Head of caudate nucleus (tissue), 42 donors: ENCODE measurements around the gene NTMT1.
A peak's percentile ranks its signal among the peaks of the same experiment; 100 is the strongest.
"Not testable (repeated sequence)": the region's sequence is repeated elsewhere in the genome, so short reads cannot be mapped to it uniquely, and the experiment has no call there.

ENCODE experiments used
- DNase-seq, 42 donors: peaks; one replicate each; pipeline versions ENCODE4 v3.0.0 to v3.0.0-alpha.2; 2020 to 2021; ENCODE audit warnings: mixed read lengths in 7 of 42
- intact Hi-C: fragments of 100-400 bp; cut with DNase I; formaldehyde crosslinking; loops from one replicate; pipeline ENCODE4 v1.15.0; 2022

The NTMT1 gene

GRCh38 chr9:129629251-129629820, 3.4 kb downstream of the NTMT1 start:
- intact Hi-C loops = no loop called here
- no peak for DNase-seq

GRCh38 chr9:129630967-129631673, 5.2 kb downstream of the NTMT1 start:
- intact Hi-C loops = no loop called here
- peak in 14 of 42 donors; percentile 18 to 74 (median 58) for DNase-seq

- no peak for DNase-seq
- intact Hi-C loops = no loop called here
Observed at GRCh38 chr9:129631674-129632129, 5.7 kb downstream of the NTMT1 start.

GRCh38 chr9:129632460-129632859, 6.5 kb downstream of the NTMT1 start:
- no peak for DNase-seq
- intact Hi-C loops = no loop called here

- DNase-seq = no peak
- intact Hi-C loops = no loop called here
Observed at GRCh38 chr9:129633207-129633606, 7.2 kb downstream of the NTMT1 start.

GRCh38 chr9:129633848-129634247, 7.9 kb downstream of the NTMT1 start:
- DNase-seq = peak in 1 of 42 donors; percentile 4
- intact Hi-C loops = no loop called here

GRCh38 chr9:129635099-129636065, 9.4 kb downstream of the NTMT1 start:
- intact Hi-C loops = no loop called here

GRCh38 chr9:129636343-129636742, 10.4 kb downstream of the NTMT1 start:
- intact Hi-C loops, DNase-seq: not testable (repeated sequence)

More at GRCh38 chr9:129635099-129636065, 9.4 kb downstream of the NTMT1 start:
- DNase-seq = no peak

DNA sequence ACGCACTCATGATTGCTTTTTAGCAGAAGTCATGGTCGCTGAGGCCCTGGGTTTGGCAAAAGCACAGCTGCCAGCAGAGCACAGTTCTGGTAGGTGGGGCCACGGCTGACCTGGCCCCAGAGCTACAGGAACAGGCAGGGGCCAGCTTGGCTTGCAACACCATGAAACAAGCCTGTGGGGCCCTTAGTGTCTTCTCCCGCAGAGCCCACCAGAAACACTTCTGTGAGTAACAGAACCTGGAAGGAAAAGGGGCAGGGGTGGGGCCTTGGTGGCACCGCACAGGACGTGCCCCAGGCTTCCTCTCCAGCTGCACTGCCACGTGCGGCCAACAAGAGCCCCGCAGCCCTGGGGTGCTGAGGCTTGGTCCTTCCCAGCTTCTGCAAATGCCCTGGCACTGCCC, 11.1 kb downstream of the NTMT1 start:
- intact Hi-C loops = no loop called here
- DNase-seq = no peak

DNA sequence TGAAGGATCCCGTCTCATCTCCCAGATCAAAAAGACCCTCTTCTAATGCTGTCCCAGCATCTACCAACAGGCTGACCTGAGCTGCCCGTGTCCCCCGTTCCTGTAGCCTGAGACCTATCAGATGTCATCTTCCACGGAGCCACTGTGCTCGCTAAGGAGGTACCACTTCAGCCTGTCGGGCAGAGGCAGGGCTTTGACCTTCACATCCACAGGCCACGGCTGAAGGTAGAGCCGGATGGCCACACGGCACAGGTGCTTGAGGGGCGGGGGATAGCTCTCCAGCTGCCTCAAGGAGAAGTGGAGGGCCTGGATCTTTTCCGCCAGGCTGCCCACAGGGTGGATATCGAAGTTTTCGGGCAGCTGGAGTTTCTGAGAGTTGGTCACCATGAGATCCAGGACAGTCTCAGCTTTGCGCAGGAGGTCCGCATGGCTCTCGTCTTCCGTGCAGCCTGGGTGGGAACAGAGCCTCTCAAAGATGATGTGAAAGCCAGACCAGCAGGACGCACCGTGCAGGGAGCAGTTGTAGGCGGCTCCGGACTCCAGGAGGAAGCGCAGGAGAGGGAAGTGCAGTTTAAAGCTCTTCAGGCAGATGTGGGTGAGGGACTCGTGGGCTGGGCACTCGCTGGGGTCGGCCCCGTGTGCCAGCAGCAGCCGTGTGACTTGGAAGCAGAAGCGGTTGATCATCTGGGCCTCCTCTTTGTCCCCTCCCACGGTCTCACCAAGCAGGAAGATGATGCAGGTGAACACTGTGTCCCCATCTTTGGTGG, 11.9 kb downstream of the NTMT1 start:
- DNase-seq = no peak
- intact Hi-C loops = no loop called here

DNA sequence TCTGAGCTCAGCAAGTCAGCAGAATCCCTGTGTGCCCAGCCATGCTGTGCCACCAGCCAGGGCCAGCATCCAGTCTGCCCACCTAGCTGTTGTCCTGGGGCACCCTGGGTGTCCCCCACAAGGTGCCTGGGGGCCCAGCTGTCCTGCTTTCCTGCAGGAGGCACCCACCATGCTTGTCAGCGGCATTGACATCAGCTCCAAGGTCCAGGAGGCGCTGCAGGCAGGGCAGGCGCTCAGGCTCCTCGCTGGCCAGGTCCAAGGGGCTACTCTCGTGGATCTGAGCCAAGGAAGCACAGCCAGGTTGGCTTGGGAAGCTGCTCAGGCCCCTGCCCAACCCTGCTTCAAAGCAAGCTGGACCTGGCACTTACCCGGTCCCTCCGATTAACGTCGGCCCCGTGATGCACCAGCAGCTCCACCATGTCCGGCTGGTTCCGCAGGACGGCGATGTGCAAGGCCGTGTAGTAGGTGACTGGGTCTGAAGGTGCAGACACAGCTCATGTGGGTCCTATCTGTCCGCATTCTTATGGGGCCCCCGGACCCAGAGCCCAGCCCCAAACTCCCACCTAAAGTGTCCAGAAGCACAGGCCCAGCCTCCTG, 13.2 kb downstream of the NTMT1 start:
- DNase-seq = no peak
- intact Hi-C loops = no loop called here

DNA sequence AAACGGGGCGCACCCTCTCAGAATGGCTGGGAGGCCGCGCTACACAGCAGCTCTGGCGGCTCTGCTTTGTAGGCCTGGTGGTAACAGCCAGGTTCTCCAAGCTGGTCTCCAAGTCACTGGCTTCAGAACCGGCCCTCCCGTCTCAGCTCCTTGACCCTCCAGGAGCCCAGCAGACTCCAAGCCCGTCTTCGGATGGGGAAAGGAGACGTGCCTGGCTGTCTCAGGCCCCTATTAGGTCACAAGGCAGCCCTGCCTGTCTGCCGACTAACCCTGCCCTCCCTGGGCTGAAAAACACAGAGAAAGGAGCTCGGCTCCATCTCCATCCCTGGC, 13.8 kb downstream of the NTMT1 start:
- no peak for DNase-seq
- intact Hi-C loops = loop anchor here (10.0 kb wide), 1 partner anchor 145 kb away; no protein-coding TSS in a partner anchor

GRCh38 chr9:129640086-129640870, 14.3 kb downstream of the NTMT1 start:
- intact Hi-C loops = loop anchor here (10.0 kb wide), 1 partner anchor 145 kb away; no protein-coding TSS in a partner anchor
- DNase-seq = peak; percentile 40 to 90 (median 75)

- peak in 7 of 42 donors; percentile 28 to 63 (median 50) for DNase-seq
- intact Hi-C loops = loop anchor here (10.0 kb wide), 1 partner anchor 144 kb away; no protein-coding TSS in a partner anchor
Observed at GRCh38 chr9:129640871-129641749, 15.1 kb downstream of the NTMT1 start.

GRCh38 chr9:129641750-129642585, 16.0 kb downstream of the NTMT1 start, which contains the start of gene ASB6:
ASB6 (minus strand) TSS chr9:129642151; CDS start chr9:129641999, 152 bp downstream.
- intact Hi-C loops = loop anchor here (10.0 kb wide), 1 partner anchor 143 kb away; no protein-coding TSS in a partner anchor
- DNase-seq = peak; percentile 83 to 99 (median 96)
